ENCODE results near the gene NUP42.

DNA sequence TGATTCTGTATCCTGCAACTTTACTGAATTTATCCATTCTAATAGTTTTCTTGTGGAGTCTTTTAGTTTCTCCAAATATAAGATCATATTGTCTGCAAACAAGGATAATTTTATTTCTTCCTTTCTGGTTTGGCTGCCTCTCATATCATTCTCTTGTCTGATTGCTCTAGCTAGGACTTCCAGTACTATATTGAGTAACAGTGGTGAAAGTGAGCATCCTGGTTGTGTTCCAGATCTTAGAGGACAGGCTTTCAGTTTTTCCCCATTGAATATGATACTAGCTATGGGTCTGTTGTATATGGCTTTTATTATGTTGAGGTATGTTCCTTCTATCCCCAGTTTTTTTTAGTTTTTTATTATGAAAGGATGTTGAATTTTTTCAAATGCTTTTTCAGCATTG lies 48.1 kb upstream of the NUP42 start:
- TF ChIP-seq EZH2 (IDR thresholded peaks at IDR 0.05), result no peak
- TF ChIP-seq, protein P1, sequence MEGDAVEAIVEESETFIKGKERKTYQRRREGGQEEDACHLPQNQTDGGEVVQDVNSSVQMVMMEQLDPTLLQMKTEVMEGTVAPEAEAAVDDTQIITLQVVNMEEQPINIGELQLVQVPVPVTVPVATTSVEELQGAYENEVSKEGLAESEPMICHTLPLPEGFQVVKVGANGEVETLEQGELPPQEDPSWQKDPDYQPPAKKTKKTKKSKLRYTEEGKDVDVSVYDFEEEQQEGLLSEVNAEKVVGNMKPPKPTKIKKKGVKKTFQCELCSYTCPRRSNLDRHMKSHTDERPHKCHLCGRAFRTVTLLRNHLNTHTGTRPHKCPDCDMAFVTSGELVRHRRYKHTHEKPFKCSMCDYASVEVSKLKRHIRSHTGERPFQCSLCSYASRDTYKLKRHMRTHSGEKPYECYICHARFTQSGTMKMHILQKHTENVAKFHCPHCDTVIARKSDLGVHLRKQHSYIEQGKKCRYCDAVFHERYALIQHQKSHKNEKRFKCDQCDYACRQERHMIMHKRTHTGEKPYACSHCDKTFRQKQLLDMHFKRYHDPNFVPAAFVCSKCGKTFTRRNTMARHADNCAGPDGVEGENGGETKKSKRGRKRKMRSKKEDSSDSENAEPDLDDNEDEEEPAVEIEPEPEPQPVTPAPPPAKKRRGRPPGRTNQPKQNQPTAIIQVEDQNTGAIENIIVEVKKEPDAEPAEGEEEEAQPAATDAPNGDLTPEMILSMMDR (IDR thresholded peaks at IDR 0.05), result no peak
